K562 (cell line): ENCODE measurements around the gene KLHDC7B. TPM values are rescaled to one million over a fixed set of nuclear protein-coding genes. Genes with fewer than 3 reads are reported as not detected.

ENCODE experiments used
- BCOR ChIP-seq: fragments of 450-650 bp; IDR thresholded peaks from 2 replicates; pipeline ENCODE4 v1.6.1; 2016
- CSDE1 ChIP-seq, 2 experiments: fragments of 450-650 bp; IDR thresholded peaks; 2 replicates each; pipeline ENCODE4 v1.6.1; 2016; ENCODE audit warnings: mild to moderate bottlenecking in 1 of 2
- EHMT2 ChIP-seq: fragments of 450-650 bp; IDR thresholded peaks from 2 replicates; pipeline ENCODE4 v1.6.1; 2018; ENCODE audit warnings: antibody characterized with exemption
- ELF1 ChIP-seq: fragments of 200-800 bp; sonication (Bioruptor generic); IDR thresholded peaks from 2 replicates; pipeline ENCODE4 v1.6.1; 2016; ENCODE audit warnings: missing genetic modification characterization, missing compliant biosample characterization
- ETV1 ChIP-seq: fragments of 450-650 bp; conservative IDR thresholded peaks from 2 replicates; pipeline ENCODE4 v1.6.1; 2016; ENCODE audit warnings: missing genetic modification characterization, control low read depth, low read depth, missing compliant biosample characterization
- HCFC1 ChIP-seq: IDR thresholded peaks from 2 replicates; pipeline ENCODE4 v1.6.1; 2012; ENCODE audit warnings: low read depth, low read length, improper control_type of control experiment
- NBN ChIP-seq: fragments of 450-650 bp; IDR thresholded peaks from 2 replicates; pipeline ENCODE4 v1.6.1; 2016; ENCODE audit warnings: low read depth, mild to moderate bottlenecking
- PHF8 ChIP-seq: fragments of 200-600 bp; sonication (generic); IDR thresholded peaks from 2 replicates; pipeline ENCODE4 v1.6.1; 2012; ENCODE audit warnings: mixed run types, mild to moderate bottlenecking, inconsistent platforms, low read length, moderate library complexity, borderline replicate concordance
- SP1 ChIP-seq: sonication (generic); formaldehyde crosslinking; IDR thresholded peaks from 2 replicates; pipeline ENCODE4 v1.8.1; 2022; ENCODE audit warnings: mild to moderate bottlenecking, missing genetic modification reagents
- ZBED1 ChIP-seq: IDR thresholded peaks from 2 replicates; pipeline ENCODE4 v1.6.1; 2014
- ZBTB7A ChIP-seq: IDR thresholded peaks from 2 replicates; pipeline ENCODE4 v1.6.1; 2011; ENCODE audit warnings: low read depth, mild to moderate bottlenecking, low read length, moderate library complexity, borderline replicate concordance; ENCODE audit not compliant: control insufficient read depth
- polyA plus RNA-seq, 8 experiments: library from polyadenylated mRNA; depleted of rRNA in 4 of 8; stranded (reverse) in 5 of 8; unstranded in 3 of 8; fragments of >200 nt; fragmentation: Nextera tagmentation in 2 of 8; fragmentation: Illumina TruSeq in 1 of 8; extraction: Ambion mirVana in 2 of 8; extraction: Trizol in 1 of 8; gene quantifications; 2 replicates each; pipeline versions ENCODE4 v1.2.1 to v1.2.3, GENCODE V29; 2011 to 2014; ENCODE audit warnings: inconsistent platforms in 1 of 8, missing spikeins in 1 of 8
- total RNA-seq, 7 experiments: library from RNA; depleted of rRNA in 6 of 7; stranded (reverse); fragments of >200 nt in 6 of 7; fragmentation: Illumina TruSeq in 2 of 7; extraction: Trizol in 2 of 7; gene quantifications; 2 replicates each; pipeline versions ENCODE4 v1.2.1 to v1.2.3, GENCODE V29; 2011 to 2021; ENCODE audit warnings: low replicate concordance in 1 of 7
- TF ChIP-seq, protein P1 (sequence below): fragments of 450-650 bp; formaldehyde crosslinking; IDR thresholded peaks from 2 replicates; pipeline ENCODE4 v1.4.0; 2020; ENCODE audit warnings: mild to moderate bottlenecking, mixed read lengths
- TF ChIP-seq, protein P2 (sequence below): fragments of 450-650 bp; formaldehyde crosslinking; IDR thresholded peaks from 2 replicates; pipeline ENCODE4 v1.4.0; 2022; ENCODE audit warnings: mild to moderate bottlenecking, moderate library complexity
- TF ChIP-seq, protein P3 (sequence below), 2 experiments: fragments of 450-650 bp; formaldehyde crosslinking in 1 of 2; IDR thresholded peaks; 2 replicates each; pipeline versions ENCODE4 v1.4.0 to v1.6.1; 2014 to 2020; ENCODE audit warnings: mild to moderate bottlenecking in 2 of 2, borderline replicate concordance in 1 of 2, low read depth in 1 of 2
- TF ChIP-seq, protein P4 (sequence below): fragments of 200-800 bp; sonication (Bioruptor generic); IDR thresholded peaks from 2 replicates; pipeline ENCODE4 v1.6.1; 2017; ENCODE audit warnings: missing genetic modification characterization, missing compliant biosample characterization

KLHDC7B gene
- total and polyA plus RNA-seq, 9 of the 15 experiments (the other 6 are each of a cell fraction or from before 2014, with no cell fraction given): 0.04 to 0.22 (median 0.05) TPM; not detected in 4

DNA sequence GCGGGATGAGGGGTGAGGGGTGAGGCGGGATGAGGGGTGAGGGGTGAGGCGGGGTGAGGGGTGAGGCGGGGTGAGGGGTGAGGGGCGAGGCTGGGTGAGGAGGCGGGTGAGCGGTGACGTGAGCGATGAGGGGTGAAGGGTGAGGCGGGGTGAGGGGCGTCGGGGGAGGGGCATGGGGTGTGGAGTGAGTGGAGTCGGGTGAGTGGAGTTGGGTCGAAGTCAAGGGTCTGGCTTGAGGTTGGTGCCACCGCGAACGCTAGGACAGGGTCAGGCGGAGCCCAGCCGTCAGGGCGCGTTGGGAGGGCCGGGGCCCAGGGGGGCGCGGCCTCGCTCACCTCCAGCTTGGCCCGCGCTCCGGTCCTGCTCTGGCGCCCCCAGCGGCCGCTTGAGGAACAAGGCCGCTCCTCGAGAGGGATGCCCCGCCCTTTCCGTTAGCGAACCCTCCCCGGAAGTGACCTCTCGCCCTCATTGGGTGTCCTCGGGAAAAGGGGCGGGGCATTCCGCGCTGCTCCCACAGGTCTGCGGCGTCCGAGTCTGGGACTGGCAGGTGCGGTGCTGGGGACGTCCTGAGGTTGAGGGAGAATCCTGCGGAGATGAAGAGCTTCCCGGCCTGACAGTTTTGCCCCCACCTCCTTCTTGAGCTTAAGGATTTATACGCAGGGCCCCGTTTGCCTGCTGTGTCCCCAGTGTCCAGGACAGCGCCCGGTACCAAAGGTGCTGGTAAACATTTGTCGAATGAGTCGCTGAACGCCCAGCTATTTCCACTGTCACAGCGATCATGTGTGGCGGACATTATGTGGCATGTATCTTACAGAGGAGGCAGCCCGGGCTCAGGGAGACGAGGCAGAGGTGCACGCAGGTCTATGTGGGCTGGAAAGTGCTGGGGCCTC is 17.1 kb downstream of the KLHDC7B start, which contains the start of gene SYCE3 (continued):
- TF ChIP-seq, protein P1, sequence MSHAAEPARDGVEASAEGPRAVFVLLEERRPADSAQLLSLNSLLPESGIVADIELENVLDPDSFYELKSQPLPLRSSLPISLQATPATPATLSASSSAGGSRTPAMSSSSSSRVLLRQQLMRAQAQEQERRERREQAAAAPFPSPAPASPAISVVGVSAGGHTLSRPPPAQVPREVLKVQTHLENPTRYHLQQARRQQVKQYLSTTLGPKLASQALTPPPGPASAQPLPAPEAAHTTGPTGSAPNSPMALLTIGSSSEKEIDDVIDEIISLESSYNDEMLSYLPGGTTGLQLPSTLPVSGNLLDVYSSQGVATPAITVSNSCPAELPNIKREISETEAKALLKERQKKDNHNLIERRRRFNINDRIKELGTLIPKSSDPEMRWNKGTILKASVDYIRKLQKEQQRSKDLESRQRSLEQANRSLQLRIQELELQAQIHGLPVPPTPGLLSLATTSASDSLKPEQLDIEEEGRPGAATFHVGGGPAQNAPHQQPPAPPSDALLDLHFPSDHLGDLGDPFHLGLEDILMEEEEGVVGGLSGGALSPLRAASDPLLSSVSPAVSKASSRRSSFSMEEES (CRISPR knock-in tag): no peak
- TF ChIP-seq ZBED1 (no peak), HCFC1 (peak; percentile 33; the same call in 1 of the 2 replicates), ETV1 (tag) (peak; percentile 61), SP1 (peak; percentile 92), CSDE1 (IDR thresholded peaks at IDR 0.05) (no peak), PHF8 (peak; percentile 55; the same call in 1 of the 2 replicates), ELF1 (tag) (peak; percentile 76), EHMT2 (no peak), NBN (no peak; the same call in 1 of the 2 replicates), BCOR (no peak; the same call in 1 of the 2 replicates), ZBTB7A (peak; percentile 87)
- TF ChIP-seq, protein P2, sequence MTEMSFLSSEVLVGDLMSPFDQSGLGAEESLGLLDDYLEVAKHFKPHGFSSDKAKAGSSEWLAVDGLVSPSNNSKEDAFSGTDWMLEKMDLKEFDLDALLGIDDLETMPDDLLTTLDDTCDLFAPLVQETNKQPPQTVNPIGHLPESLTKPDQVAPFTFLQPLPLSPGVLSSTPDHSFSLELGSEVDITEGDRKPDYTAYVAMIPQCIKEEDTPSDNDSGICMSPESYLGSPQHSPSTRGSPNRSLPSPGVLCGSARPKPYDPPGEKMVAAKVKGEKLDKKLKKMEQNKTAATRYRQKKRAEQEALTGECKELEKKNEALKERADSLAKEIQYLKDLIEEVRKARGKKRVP (CRISPR knock-in tag): no peak
- TF ChIP-seq, protein P3, sequence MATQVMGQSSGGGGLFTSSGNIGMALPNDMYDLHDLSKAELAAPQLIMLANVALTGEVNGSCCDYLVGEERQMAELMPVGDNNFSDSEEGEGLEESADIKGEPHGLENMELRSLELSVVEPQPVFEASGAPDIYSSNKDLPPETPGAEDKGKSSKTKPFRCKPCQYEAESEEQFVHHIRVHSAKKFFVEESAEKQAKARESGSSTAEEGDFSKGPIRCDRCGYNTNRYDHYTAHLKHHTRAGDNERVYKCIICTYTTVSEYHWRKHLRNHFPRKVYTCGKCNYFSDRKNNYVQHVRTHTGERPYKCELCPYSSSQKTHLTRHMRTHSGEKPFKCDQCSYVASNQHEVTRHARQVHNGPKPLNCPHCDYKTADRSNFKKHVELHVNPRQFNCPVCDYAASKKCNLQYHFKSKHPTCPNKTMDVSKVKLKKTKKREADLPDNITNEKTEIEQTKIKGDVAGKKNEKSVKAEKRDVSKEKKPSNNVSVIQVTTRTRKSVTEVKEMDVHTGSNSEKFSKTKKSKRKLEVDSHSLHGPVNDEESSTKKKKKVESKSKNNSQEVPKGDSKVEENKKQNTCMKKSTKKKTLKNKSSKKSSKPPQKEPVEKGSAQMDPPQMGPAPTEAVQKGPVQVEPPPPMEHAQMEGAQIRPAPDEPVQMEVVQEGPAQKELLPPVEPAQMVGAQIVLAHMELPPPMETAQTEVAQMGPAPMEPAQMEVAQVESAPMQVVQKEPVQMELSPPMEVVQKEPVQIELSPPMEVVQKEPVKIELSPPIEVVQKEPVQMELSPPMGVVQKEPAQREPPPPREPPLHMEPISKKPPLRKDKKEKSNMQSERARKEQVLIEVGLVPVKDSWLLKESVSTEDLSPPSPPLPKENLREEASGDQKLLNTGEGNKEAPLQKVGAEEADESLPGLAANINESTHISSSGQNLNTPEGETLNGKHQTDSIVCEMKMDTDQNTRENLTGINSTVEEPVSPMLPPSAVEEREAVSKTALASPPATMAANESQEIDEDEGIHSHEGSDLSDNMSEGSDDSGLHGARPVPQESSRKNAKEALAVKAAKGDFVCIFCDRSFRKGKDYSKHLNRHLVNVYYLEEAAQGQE (IDR thresholded peaks at IDR 0.05; ENCODE audit: borderline replicate concordance): peak; percentile 35; the same call in 1 of the 2 replicates
- TF ChIP-seq, protein P3 (CRISPR knock-in tag; IDR thresholded peaks at IDR 0.05; ENCODE audit: low read depth): no peak
- TF ChIP-seq, protein P4, sequence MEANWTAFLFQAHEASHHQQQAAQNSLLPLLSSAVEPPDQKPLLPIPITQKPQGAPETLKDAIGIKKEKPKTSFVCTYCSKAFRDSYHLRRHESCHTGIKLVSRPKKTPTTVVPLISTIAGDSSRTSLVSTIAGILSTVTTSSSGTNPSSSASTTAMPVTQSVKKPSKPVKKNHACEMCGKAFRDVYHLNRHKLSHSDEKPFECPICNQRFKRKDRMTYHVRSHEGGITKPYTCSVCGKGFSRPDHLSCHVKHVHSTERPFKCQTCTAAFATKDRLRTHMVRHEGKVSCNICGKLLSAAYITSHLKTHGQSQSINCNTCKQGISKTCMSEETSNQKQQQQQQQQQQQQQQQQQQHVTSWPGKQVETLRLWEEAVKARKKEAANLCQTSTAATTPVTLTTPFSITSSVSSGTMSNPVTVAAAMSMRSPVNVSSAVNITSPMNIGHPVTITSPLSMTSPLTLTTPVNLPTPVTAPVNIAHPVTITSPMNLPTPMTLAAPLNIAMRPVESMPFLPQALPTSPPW (CRISPR knock-in tag): peak; percentile 76
